HepG2 (cell line): ENCODE measurements around the gene SSBP4. TPM values are rescaled to one million over a fixed set of nuclear protein-coding genes. Genes with fewer than 3 reads are reported as not detected.

Experiments used
- ELF4 ChIP-seq: sonication (generic); formaldehyde crosslinking; IDR thresholded peaks from 2 replicates; pipeline ENCODE4 v1.5.0; 2020; ENCODE audit warnings: missing genetic modification reagents, mild to moderate bottlenecking, moderate library complexity, borderline replicate concordance
- GTF2F1 ChIP-seq: fragments of 150-350 bp; IDR thresholded peaks from 2 replicates; pipeline ENCODE4 v1.6.1; 2014; ENCODE audit warnings: low read length
- HNF4G ChIP-seq, 2 experiments: sonication (generic) in 1 of 2; formaldehyde crosslinking in 1 of 2; IDR thresholded peaks; 2 replicates each; pipeline versions ENCODE4 v1.4.0 to v1.6.1; 2011 to 2020; ENCODE audit warnings: borderline replicate concordance in 2 of 2, low read depth in 2 of 2, mild to moderate bottlenecking in 2 of 2, low read length in 1 of 2, missing genetic modification reagents in 1 of 2, moderate library complexity in 1 of 2
- HNRNPUL1 ChIP-seq: fragments of 200-400 bp; formaldehyde crosslinking; IDR thresholded peaks from 2 replicates; pipeline ENCODE4 v1.6.1; 2017; ENCODE audit warnings: low read depth, mild to moderate bottlenecking, low read length, moderate library complexity
- HOXA3 ChIP-seq: sonication (generic); formaldehyde crosslinking; IDR thresholded peaks from 2 replicates; pipeline ENCODE4 v1.5.0; 2020; ENCODE audit warnings: missing genetic modification reagents
- MAF1 ChIP-seq: sonication (generic); formaldehyde crosslinking; IDR thresholded peaks from 2 replicates; pipeline ENCODE4 v1.5.0; 2020; ENCODE audit warnings: missing genetic modification reagents, borderline replicate concordance
- NFE2L1 ChIP-seq: sonication (generic); formaldehyde crosslinking; IDR thresholded peaks from 2 replicates; pipeline ENCODE4 v1.4.0; 2020; ENCODE audit warnings: missing genetic modification reagents, mild to moderate bottlenecking, borderline replicate concordance
- NR1H2 ChIP-seq: sonication (generic); formaldehyde crosslinking; IDR thresholded peaks from 2 replicates; pipeline ENCODE4 v1.8.1; 2022; ENCODE audit warnings: low read depth, missing genetic modification reagents, borderline replicate concordance
- PAF1 ChIP-seq: IDR thresholded peaks from 2 replicates; pipeline ENCODE4 v1.6.1; 2016; ENCODE audit warnings: missing genetic modification reagents, missing compliant biosample characterization
- ZFP1 ChIP-seq: IDR thresholded peaks from 2 replicates; pipeline ENCODE4 v1.6.1; 2016
- ZNF383 ChIP-seq: sonication (generic); formaldehyde crosslinking; IDR thresholded peaks from 2 replicates; pipeline ENCODE4 v1.4.0; 2020; ENCODE audit warnings: missing genetic modification reagents, mild to moderate bottlenecking, borderline replicate concordance
- ZNF510 ChIP-seq: sonication (generic); formaldehyde crosslinking; IDR thresholded peaks from 2 replicates; pipeline ENCODE4 v1.4.0; 2020; ENCODE audit warnings: low read depth, mild to moderate bottlenecking, missing genetic modification reagents
- ZNF790 ChIP-seq: sonication (generic); formaldehyde crosslinking; IDR thresholded peaks from 2 replicates; pipeline ENCODE4 v1.8.0; 2022; ENCODE audit warnings: missing genetic modification reagents, mild to moderate bottlenecking, borderline replicate concordance
- polyA plus RNA-seq, 8 experiments: library from polyadenylated mRNA; depleted of rRNA in 3 of 8; stranded (reverse) in 7 of 8; unstranded in 1 of 8; fragments of >200 nt; fragmentation: Illumina TruSeq in 4 of 8; extraction: Trizol in 4 of 8; gene quantifications; 2 replicates each; pipeline versions ENCODE4 v1.2.1 to v1.2.3, GENCODE V29; 2011 to 2016; ENCODE audit warnings: low read depth in 4 of 8, missing spikeins in 1 of 8, mixed read lengths in 1 of 8; ENCODE audit not compliant: insufficient read depth in 1 of 8
- total RNA-seq, 5 experiments: library from RNA; depleted of rRNA; stranded (reverse); fragments of >200 nt; fragmentation: Illumina TruSeq; extraction: Trizol; gene quantifications; 2 replicates each; pipeline ENCODE4 v1.2.3, GENCODE V29; 2016; ENCODE audit warnings: low read depth in 1 of 5
- TF ChIP-seq, protein P1 (sequence below): sonication (generic); formaldehyde crosslinking; IDR thresholded peaks from 2 replicates; pipeline ENCODE4 v1.8.1; 2023; ENCODE audit warnings: mild to moderate bottlenecking, missing genetic modification reagents
- TF ChIP-seq, protein P2 (sequence below): sonication (generic); formaldehyde crosslinking; IDR thresholded peaks from 2 replicates; pipeline ENCODE4 v1.5.0; 2020; ENCODE audit warnings: mild to moderate bottlenecking, missing genetic modification reagents
- TF ChIP-seq, protein P3 (sequence below): sonication (generic); formaldehyde crosslinking; IDR thresholded peaks from 2 replicates; pipeline ENCODE4 v1.5.0; 2020; ENCODE audit warnings: missing genetic modification reagents, mild to moderate bottlenecking, borderline replicate concordance
- TF ChIP-seq, protein P4 (sequence below): sonication (generic); formaldehyde crosslinking; IDR thresholded peaks from 2 replicates; pipeline ENCODE4 v1.8.1; 2022; ENCODE audit warnings: mild to moderate bottlenecking, missing genetic modification reagents
- TF ChIP-seq, protein P5 (sequence below): sonication (generic); formaldehyde crosslinking; IDR thresholded peaks from 2 replicates; pipeline ENCODE4 v1.4.0; 2020; ENCODE audit warnings: mild to moderate bottlenecking, missing genetic modification reagents

The SSBP4 gene
- total and polyA plus RNA-seq, 2 of the 13 experiments (the other 11 are each of a cell fraction or from before 2014, with no cell fraction given) = 20.8 to 39.5 TPM

DNA sequence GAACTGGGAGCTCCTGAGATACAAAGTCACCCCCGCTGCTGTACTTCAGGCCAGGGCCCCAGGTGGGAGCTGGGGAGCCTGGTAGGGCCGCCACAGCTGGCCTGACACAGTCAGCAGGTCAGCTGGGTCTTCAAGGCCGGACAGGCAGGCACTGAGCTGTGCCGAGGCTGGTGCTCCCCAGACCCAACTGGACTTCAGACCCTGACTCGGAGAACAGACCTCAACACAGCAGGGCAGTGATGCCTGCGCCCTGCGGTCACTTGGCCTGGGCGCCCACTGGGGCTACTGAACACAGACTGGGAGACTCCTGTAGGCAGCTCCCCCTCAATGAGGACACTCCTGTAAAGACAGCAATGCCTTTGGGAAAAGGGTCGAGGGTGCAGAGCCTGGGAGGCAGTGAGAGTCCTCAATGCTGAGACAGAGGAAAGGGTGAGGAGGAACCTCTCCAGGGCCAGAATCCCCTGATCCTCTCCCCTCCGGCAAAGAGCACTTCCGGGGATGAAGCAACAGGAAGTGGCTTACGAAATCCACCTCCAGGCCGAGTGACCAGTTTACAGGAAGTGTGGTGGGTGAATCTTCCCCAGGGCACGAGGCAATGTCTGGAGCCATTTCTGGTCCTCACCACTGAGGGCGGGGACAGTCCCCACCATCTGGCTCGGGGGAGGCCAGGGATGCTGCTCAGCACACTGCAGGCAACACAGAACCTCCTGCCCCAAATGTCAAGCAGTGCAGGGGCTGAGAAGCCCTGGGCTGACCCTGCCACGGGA, 59.5 kb downstream of the SSBP4 start (continued):
- peak; percentile 89; the same call in 1 of the 2 replicates for TF ChIP-seq HOXA3 (CRISPR knock-in tag)
- TF ChIP-seq, protein P1, sequence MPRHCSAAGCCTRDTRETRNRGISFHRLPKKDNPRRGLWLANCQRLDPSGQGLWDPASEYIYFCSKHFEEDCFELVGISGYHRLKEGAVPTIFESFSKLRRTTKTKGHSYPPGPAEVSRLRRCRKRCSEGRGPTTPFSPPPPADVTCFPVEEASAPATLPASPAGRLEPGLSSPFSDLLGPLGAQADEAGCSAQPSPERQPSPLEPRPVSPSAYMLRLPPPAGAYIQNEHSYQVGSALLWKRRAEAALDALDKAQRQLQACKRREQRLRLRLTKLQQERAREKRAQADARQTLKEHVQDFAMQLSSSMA = peak; percentile 48; the same call in 1 of the 2 replicates
- TF ChIP-seq ZNF790 (CRISPR knock-in tag) = no peak; the same call in 1 of the 2 replicates
- no peak for TF ChIP-seq HNRNPUL1
- no peak for TF ChIP-seq NFE2L1 (CRISPR knock-in tag)
- TF ChIP-seq ELF4 (CRISPR knock-in tag) = peak; percentile 94
- TF ChIP-seq, protein P2, sequence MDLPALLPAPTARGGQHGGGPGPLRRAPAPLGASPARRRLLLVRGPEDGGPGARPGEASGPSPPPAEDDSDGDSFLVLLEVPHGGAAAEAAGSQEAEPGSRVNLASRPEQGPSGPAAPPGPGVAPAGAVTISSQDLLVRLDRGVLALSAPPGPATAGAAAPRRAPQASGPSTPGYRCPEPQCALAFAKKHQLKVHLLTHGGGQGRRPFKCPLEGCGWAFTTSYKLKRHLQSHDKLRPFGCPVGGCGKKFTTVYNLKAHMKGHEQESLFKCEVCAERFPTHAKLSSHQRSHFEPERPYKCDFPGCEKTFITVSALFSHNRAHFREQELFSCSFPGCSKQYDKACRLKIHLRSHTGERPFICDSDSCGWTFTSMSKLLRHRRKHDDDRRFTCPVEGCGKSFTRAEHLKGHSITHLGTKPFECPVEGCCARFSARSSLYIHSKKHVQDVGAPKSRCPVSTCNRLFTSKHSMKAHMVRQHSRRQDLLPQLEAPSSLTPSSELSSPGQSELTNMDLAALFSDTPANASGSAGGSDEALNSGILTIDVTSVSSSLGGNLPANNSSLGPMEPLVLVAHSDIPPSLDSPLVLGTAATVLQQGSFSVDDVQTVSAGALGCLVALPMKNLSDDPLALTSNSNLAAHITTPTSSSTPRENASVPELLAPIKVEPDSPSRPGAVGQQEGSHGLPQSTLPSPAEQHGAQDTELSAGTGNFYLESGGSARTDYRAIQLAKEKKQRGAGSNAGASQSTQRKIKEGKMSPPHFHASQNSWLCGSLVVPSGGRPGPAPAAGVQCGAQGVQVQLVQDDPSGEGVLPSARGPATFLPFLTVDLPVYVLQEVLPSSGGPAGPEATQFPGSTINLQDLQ (CRISPR knock-in tag) = no peak
- peak; percentile 46; the same call in 1 of the 2 replicates for TF ChIP-seq ZNF510 (CRISPR knock-in tag)
- TF ChIP-seq, protein P3, sequence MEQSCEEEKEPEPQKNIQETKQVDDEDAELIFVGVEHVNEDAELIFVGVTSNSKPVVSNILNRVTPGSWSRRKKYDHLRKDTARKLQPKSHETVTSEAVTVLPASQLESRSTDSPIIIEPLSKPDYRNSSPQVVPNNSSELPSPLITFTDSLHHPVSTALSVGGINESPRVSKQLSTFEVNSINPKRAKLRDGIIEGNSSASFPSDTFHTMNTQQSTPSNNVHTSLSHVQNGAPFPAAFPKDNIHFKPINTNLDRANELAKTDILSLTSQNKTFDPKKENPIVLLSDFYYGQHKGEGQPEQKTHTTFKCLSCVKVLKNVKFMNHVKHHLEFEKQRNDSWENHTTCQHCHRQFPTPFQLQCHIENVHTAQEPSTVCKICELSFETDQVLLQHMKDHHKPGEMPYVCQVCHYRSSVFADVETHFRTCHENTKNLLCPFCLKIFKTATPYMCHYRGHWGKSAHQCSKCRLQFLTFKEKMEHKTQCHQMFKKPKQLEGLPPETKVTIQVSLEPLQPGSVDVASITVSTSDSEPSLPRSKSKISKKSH = peak; percentile 57; the same call in 1 of the 2 replicates
- TF ChIP-seq, protein P4, sequence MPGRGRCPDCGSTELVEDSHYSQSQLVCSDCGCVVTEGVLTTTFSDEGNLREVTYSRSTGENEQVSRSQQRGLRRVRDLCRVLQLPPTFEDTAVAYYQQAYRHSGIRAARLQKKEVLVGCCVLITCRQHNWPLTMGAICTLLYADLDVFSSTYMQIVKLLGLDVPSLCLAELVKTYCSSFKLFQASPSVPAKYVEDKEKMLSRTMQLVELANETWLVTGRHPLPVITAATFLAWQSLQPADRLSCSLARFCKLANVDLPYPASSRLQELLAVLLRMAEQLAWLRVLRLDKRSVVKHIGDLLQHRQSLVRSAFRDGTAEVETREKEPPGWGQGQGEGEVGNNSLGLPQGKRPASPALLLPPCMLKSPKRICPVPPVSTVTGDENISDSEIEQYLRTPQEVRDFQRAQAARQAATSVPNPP (CRISPR knock-in tag) = no peak
- peak; percentile 31; the same call in 1 of the 2 replicates for TF ChIP-seq HNF4G (IDR thresholded peaks at IDR 0.05; ENCODE audit: borderline replicate concordance, low read depth, low read length)
- peak; percentile 82 for TF ChIP-seq HNF4G (CRISPR knock-in tag; IDR thresholded peaks at IDR 0.05; ENCODE audit: borderline replicate concordance, low read depth)
- TF ChIP-seq MAF1 (CRISPR knock-in tag) = 0 out of 2 replicates have a peak, but pooled peaks have one; percentile 24
- no peak for TF ChIP-seq GTF2F1
- no peak for TF ChIP-seq NR1H2 (CRISPR knock-in tag)
- peak; percentile 64; the same call in 1 of the 2 replicates for TF ChIP-seq PAF1 (CRISPR knock-in tag)
- peak; percentile 81; the same call in 1 of the 2 replicates for TF ChIP-seq ZFP1 (CRISPR knock-in tag)
- no peak for TF ChIP-seq ZNF383 (CRISPR knock-in tag)
- TF ChIP-seq, protein P5, sequence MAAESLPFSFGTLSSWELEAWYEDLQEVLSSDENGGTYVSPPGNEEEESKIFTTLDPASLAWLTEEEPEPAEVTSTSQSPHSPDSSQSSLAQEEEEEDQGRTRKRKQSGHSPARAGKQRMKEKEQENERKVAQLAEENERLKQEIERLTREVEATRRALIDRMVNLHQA (CRISPR knock-in tag) = no peak
